ENCODE measurements around the gene ADRA1B. TPM values are rescaled to one million over a fixed set of nuclear protein-coding genes. Genes with fewer than 3 reads are reported as not detected.

Gene ADRA1B
- total RNA-seq, 2 donors from 2014 or later = 0.14 to 0.74 TPM

GRCh38 chr5:159899067-159900049, 16.9 kb upstream of the ADRA1B start:
- Histone ChIP-seq H3K9me3 (no peaks in the 10 kb centered on the region), H3K4me3 (no peak overlapping the region), H3K4me1 (replicated peaks) (no peaks in the 10 kb centered on the region), H3K27ac (no peak overlapping the region), H3K36me3 (no peaks in the 10 kb centered on the region), H3K27me3 (replicated peaks; ENCODE audit: insufficient read depth) (no peaks in the 10 kb centered on the region)
- no peak for DNase-seq (ENCODE audit: low spot score)
- TF ChIP-seq POLR2A (IDR thresholded peaks at IDR 0.05) (no peak), CTCF (IDR thresholded peaks at IDR 0.05) (no peak), POLR2AphosphoS5 (IDR thresholded peaks at IDR 0.05) (no peak)
- 36% methylated on average over 4 of the region's 4 CpGs for WGBS
- intact Hi-C loops (cut with DNase I) = no loop called here

GRCh38 chr5:159901308-159901707, 15.0 kb upstream of the ADRA1B start:
- 70% methylated on average over 1 of the region's 1 CpG for WGBS
- Histone ChIP-seq H3K27ac (no peak overlapping the region), H3K27me3 (replicated peaks; ENCODE audit: insufficient read depth) (no peaks in the 10 kb centered on the region), H3K4me1 (replicated peaks) (no peaks in the 10 kb centered on the region), H3K9me3 (no peaks in the 10 kb centered on the region), H3K36me3 (no peaks in the 10 kb centered on the region), H3K4me3 (no peak overlapping the region)
- TF ChIP-seq POLR2A (IDR thresholded peaks at IDR 0.05) (no peak), CTCF (IDR thresholded peaks at IDR 0.05) (no peak), POLR2AphosphoS5 (IDR thresholded peaks at IDR 0.05) (no peak)
- intact Hi-C loops (cut with DNase I) = no loop called here
- DNase-seq (ENCODE audit: low spot score) = no peak

- no peak overlapping the region for H3K27ac ChIP-seq
- no peaks in the 10 kb centered on the region for H3K36me3 ChIP-seq
- intact Hi-C loops (cut with DNase I) = no loop called here
- no peak for DNase-seq (ENCODE audit: low spot score)
- TF ChIP-seq POLR2AphosphoS5 (IDR thresholded peaks at IDR 0.05) (no peak), POLR2A (IDR thresholded peaks at IDR 0.05) (no peak)
- H3K9me3 ChIP-seq = no peaks in the 10 kb centered on the region
- no peaks in the 10 kb centered on the region for H3K4me1 ChIP-seq (replicated peaks)
- H3K27me3 ChIP-seq (replicated peaks; ENCODE audit: insufficient read depth) = no peaks in the 10 kb centered on the region
- H3K4me3 ChIP-seq = no peak overlapping the region
Measured at GRCh38 chr5:159901772-159902171, 14.5 kb upstream of the ADRA1B start.

- H3K36me3 ChIP-seq = no peaks in the 10 kb centered on the region
- H3K27ac ChIP-seq = no peak overlapping the region
- WGBS = 73% methylated on average over 8 of the region's 8 CpGs
- TF ChIP-seq POLR2AphosphoS5 (IDR thresholded peaks at IDR 0.05) = no peak
- no peak for TF ChIP-seq CTCF (IDR thresholded peaks at IDR 0.05)
- TF ChIP-seq POLR2A (IDR thresholded peaks at IDR 0.05) = no peak
- intact Hi-C loops (cut with DNase I) = no loop called here
- no peaks in the 10 kb centered on the region for H3K9me3 ChIP-seq
- H3K4me3 ChIP-seq = no peak overlapping the region
- H3K4me1 ChIP-seq (replicated peaks) = no peaks in the 10 kb centered on the region
- H3K27me3 ChIP-seq (replicated peaks; ENCODE audit: insufficient read depth) = no peaks in the 10 kb centered on the region
- no peak for DNase-seq (ENCODE audit: low spot score)
Measured at GRCh38 chr5:159902444-159903121, 13.7 kb upstream of the ADRA1B start.

GRCh38 chr5:159903131-159903530, 13.2 kb upstream of the ADRA1B start:
- no peaks in the 10 kb centered on the region for H3K4me1 ChIP-seq (replicated peaks)
- H3K9me3 ChIP-seq = no peaks in the 10 kb centered on the region
- no peaks in the 10 kb centered on the region for H3K36me3 ChIP-seq
- H3K27ac ChIP-seq = no peak overlapping the region
- H3K27me3 ChIP-seq (replicated peaks; ENCODE audit: insufficient read depth) = no peaks in the 10 kb centered on the region
- no peak overlapping the region for H3K4me3 ChIP-seq
- WGBS = 96% methylated on average over 1 of the region's 1 CpG
- DNase-seq (ENCODE audit: low spot score) = no peak
- no peak for TF ChIP-seq CTCF (IDR thresholded peaks at IDR 0.05)
- no peak for TF ChIP-seq POLR2AphosphoS5 (IDR thresholded peaks at IDR 0.05)
- TF ChIP-seq POLR2A (IDR thresholded peaks at IDR 0.05) = no peak
- intact Hi-C loops (cut with DNase I) = no loop called here
